SH-SY5Y (cell line): ENCODE data around the gene CFAP90.

ENCODE experiments used
- GATA2 ChIP-seq: IDR thresholded peaks from 2 replicates; pipeline ENCODE4 v1.6.1; 2011; ENCODE audit warnings: mild to moderate bottlenecking, low read depth, low read length
- GATA3 ChIP-seq: IDR thresholded peaks from 2 replicates; pipeline ENCODE4 v1.6.1; 2011; ENCODE audit warnings: low read depth, mild to moderate bottlenecking, low read length, moderate library complexity

GRCh38 chr5:7851617-7852289 lies 820 bp upstream of the CFAP90 start:
- no peak for TF ChIP-seq GATA2
- no peak for TF ChIP-seq GATA3
